HG03103 (cell line): ENCODE results near the gene DLD.

Experiments used
- ATAC-seq: cut with Tn5 transposase; IDR thresholded peaks from one replicate; pipeline ENCODE4 v1.9.1; 2021; ENCODE audit warnings: low read depth; ENCODE audit not compliant: unreplicated experiment

DLD gene

DNA sequence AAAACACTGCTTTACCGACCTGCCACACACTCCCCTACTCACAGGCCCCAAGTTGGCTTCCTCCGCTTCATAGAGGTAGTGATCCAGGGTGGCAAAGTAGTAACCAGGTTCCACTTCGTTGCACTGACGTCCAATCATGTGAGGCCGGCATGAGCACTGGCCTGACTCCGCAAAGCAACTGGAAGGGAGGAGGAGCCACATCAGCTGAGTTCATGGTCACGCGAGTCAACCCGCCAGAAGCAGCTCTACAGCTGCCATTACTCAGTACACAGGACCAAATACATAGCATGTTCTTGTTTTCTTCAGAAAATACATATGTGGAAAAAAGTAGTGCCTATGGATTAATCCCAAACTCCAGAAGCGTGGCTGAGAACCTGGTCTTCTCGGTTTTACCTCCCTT, 73.5 kb downstream of the DLD start:
- ATAC-seq, result no peak

DNA sequence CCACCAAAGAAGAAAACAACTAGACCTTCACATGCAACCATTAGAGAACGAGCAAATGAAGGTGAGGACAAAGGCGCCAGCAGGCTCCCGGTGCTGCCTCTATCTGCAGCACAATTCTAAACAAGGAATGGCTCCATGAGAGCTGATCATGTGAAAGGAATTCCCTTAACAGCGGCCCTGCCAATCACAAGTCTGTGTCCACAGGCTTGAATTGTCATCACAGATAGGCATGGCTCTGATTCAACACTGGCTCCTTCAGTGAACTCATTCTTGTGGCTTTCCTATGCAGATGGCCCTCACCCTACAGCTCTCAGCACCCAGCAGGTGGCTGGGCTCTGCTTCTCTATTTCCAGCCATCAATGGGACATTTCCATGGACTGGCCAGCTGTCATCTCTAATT, 75.7 kb downstream of the DLD start:
- no peak for ATAC-seq

DNA sequence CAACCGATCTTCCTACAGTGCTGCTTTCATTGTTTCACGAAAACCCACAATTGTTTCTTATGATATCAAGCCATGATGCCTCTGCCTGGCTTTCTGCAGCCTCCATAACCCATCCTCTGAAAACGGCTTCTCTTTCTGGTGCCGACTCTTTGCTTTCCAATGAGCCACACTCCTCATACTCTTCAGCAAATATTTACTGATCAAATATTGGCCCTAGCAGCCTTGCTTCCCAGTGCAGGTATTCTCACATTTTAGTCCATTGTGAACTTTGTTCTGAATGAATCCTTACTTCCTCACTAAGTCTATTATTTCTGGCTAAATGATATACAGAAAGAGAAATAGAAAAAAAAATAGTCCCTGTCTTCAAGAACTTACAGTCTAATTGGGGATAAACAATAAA, 76.4 kb downstream of the DLD start:
- ATAC-seq, result no peak

DNA sequence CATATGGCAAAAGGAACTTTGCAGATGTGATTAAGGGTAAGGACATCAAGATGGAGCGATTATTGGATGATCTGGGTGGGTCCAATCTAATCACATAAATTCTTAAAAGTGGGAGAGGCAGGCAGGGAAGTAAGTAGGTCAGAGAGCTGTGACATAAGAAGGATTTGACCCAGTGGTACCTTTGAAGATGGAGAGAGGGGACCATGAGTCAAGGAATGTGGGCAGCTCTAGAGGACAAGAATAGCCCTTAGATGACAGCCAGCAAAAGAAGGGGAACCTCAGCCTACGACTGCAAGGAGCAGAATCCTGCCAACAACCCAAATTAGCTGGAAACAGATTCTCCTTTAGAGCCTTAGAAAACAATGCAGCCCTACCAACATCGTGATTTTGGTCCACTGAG, 77.5 kb downstream of the DLD start:
- ATAC-seq, result no peak

DNA sequence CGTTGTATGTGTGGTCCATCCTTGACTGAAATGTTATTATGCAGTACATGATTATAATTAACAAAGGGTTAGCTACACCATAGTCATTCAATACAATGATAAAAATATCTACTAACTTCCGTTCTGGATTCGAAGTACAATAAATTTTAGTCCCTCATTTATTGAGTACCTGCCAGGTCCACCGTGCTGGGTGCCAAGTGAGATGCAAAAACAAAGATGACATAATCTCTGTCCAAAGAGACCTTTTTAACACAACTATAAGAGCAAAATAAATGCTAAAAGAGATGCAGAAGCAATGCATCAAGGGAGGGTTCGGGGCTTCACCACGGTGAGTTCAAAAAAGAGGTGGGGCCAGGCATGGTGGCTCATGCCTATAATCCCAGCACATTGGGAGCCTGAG, 78.9 kb downstream of the DLD start:
- no peak for ATAC-seq
